Activated gamma-delta T cell treated with Interleukin-2 at 50 U/mL for 16 hours (primary cell): ENCODE results near the gene GRIPAP1.
"Not testable (repeated sequence)": the region's sequence is repeated elsewhere in the genome, so short reads cannot be mapped to it uniquely, and the experiment has no call there.

Experiments
- DNase-seq: peaks from one replicate; pipeline ENCODE4 v3.0.0-alpha.2; 2020

Gene GRIPAP1

DNA sequence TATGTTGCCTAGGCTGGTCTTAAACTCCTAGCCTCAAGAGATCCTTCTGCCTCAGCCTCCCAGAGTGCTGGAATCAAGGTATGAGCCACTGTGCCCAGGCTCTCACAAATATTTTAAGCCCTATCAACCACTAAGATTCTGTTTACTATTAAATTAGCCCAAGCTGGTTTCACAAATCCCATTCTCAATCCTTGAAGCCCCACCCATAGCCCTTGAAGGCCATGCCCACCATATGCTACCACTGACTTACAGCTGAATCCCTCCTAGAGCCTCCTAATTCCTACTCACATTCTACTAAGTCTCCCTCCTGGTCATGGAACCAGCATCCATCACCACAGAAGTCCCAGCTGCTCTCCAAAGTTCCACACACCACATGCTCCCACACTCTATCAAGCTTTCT lies 9.7 kb downstream of the GRIPAP1 start:
- no peak for DNase-seq

DNA sequence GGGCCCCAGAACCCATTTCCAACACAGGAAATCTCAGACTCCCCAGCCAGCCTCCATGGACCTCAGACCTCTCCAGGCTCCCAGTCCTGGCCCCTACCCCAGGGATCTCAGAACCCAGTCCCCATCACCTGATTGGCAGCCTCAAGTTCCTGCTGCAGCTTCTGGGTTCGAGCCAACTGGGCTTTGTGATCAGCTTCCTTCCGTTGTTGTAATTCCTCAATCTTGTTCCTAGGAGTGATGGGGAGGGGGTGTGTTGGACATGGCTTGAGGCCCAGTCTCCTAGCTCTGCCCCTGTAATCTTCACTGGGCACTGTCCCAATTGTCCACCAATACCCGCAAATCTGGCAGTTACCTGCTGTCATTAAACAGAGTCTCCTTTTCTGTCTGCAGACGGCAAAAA lies 12.6 kb downstream of the GRIPAP1 start:
- DNase-seq = no peak

DNA sequence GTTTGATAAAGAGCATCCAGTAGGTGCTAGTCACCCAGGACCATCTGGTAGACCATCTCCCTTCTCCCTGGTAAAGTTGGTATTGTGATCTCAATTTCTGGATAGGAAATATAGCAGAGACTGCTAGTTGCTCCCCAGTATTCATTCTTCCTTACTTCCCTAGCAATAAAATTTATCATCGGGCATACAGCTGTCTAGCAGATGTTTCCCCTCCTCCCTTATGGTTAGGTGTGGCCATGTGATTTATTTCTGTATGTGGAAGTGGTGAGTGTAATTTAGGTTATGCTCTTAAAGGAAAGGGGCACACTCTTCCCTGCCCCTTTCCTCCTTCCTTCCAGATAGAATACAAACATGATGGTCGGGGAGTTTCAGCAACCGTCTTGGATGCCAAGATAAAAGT lies 18.2 kb downstream of the GRIPAP1 start:
- no peak for DNase-seq

DNA sequence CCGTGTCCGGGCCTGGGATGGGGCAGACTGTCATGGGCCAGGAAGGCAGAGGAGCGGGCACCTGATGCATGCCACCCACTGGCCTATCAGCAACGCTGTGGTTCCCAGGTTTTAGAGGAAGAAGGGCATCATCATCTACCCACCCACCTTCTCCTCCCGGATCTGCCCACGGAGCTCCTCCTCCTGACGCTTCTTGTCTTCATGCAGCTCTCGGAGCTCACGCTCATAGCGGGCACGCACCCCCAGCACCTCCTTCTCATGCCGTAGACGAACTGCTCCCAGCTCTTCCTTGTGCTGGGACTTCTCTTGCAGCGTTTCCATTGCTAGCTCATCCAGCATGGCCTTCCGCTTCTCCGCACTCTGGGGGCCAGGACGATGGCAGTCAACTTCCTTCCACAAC lies 19.0 kb downstream of the GRIPAP1 start:
- no peak for DNase-seq

DNA sequence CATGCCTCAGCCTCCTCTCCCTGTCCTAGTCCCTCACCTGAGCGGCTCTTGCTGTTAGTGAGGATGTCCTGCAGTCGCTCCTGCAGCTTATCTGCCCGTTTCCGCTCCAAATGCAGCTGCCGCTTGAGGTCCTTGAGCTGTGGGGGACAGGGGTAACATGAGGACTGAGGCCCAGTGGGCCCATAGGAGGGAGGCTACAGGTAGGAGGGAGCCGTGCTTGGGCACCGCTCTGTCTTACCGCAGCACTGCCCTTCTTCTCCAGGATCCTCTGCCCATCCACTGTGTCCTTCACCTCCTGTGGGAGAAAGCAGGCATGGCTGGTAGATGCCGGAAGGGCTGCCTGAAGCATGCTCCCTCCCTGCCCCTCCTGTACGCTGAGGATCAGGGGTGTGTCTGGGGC lies 20.9 kb downstream of the GRIPAP1 start:
- DNase-seq = no peak

DNA sequence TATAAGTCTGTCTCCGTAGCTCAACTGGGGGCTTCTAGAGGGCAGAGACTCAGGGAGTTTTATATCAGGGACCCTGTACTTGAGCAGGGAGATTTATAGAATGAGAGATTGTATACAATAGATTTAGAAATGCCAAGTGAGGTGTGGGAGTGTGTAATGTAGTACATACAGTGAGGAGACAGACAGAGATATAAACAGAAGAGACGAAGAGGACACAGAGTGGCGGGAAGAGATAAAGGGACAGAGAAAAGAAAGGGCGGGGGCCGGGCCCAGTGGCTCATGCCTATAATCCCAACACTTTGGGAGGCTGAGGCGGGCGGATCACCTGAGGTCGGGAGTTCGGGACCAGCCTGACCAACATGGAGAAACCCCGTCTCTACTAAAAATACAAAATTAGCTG lies 21.7 kb downstream of the GRIPAP1 start:
- DNase-seq = not testable (repeated sequence)

DNA sequence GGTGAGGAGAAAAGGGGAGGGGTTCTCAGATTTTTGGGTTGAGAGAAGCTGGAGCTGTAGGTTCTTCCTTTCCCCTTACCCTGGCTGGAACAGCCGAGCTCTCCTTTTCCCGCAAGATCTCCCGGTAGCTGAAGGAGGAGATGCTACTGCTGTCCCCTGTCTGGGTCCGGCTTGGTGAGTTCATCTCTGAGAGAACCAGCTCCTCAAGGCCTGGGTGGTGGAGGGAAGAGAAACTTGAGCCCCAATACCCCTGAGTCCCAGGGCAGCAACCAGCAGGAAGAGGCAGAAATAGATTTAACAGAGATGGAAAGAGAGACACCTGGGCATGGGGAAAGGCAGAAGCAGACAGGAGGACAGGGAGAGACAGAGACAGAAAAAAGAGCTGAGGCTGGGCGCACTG lies 23.8 kb downstream of the GRIPAP1 start:
- DNase-seq = no peak

DNA sequence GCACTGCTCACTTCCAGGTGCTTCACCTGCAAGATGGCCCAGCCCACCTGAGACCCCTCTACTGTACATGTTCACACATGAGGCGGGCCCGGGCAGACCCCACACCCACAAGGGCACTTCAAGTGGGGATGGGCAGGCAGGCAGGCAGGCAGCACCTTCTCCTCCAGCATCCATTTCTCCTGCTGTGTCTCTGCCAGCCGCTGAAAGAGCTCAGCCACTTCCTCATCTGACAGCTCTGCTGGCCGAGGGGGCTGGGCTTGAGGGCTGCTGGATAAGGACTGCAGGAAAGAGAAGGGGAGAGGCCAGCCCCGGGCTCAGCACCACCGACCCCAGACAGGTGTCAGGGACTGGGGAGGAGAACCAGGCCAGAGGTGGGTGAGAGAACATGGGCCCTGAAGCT lies 26.0 kb downstream of the GRIPAP1 start:
- DNase-seq = no peak

DNA sequence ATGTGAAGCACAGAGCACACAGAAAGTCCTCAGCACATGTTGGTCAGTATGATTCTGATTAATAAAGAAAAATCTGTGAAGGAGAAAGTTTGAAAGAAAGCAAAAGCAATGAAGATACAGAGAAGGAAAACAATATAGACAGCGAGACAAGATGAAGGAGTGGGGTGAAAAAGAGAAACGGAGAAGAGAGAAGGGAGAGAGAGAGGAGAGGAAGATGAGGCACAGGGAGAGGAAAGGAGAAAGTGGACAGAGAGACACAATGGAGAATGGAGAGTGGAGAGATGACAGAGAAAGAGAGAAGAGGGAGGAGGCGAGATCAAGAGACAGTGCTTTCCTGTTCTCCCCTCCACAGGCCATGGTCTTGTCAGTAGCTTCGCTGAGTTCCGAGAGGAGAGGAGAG lies 26.5 kb downstream of the GRIPAP1 start:
- DNase-seq = no peak

DNA sequence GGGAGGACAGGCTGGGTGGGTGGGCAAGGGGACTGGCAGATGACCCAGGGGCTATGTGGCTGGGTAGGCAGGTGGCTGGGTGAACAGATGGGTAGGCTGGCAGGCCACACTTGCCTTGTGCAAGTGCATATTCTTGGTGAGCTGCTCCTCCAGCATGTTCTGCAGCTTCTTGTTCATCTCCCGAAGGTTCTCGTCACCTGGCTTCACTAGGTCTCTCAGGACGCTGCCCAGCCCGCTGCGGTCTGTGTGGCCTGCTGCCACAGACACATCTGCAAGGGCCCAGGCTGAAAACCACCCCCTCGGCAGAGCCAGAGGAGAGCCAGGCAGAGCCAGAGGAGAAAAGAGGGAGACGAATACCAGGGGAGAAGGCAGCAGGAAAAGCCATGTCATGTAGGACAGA lies 27.0 kb downstream of the GRIPAP1 start:
- no peak for DNase-seq

DNA sequence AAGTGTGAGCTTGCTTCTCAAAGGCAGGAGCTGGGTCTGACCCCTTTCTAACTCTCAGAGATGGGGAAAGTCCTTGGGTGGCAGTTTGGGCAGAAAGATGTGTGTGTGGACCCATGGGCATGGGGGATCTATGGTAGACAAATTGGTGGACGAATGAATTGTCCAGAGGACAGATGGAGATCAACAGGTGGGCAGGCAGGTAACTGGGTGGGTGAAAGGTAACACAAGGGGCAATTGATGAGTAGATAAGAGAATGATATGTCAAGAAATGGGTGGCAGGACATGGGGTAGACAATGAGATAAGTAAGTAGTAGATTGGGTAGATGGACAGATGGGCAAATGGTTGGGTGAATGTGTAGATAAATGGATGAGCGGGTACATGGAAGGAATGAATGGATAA lies 27.5 kb downstream of the GRIPAP1 start:
- no peak for DNase-seq

DNA sequence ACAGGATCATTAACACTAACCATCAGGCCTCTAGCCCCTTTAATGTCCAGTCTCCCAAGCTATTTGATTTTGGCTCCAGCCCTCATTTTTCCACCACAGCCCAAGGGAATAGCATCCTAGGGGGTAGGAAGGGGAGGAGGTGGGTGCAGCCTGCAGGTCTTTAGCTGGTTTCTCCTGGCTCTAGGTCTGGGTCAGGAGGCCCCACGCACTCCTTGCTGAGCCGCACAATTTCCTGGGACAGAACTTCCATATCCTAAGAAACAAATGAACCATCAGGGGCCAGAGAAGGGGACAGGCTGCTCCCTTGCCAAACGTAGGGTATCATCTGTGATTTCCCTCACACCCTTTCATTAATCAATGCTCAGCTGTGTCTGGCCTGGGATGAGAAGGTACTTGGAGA lies 28.0 kb downstream of the GRIPAP1 start:
- DNase-seq = no peak

DNA sequence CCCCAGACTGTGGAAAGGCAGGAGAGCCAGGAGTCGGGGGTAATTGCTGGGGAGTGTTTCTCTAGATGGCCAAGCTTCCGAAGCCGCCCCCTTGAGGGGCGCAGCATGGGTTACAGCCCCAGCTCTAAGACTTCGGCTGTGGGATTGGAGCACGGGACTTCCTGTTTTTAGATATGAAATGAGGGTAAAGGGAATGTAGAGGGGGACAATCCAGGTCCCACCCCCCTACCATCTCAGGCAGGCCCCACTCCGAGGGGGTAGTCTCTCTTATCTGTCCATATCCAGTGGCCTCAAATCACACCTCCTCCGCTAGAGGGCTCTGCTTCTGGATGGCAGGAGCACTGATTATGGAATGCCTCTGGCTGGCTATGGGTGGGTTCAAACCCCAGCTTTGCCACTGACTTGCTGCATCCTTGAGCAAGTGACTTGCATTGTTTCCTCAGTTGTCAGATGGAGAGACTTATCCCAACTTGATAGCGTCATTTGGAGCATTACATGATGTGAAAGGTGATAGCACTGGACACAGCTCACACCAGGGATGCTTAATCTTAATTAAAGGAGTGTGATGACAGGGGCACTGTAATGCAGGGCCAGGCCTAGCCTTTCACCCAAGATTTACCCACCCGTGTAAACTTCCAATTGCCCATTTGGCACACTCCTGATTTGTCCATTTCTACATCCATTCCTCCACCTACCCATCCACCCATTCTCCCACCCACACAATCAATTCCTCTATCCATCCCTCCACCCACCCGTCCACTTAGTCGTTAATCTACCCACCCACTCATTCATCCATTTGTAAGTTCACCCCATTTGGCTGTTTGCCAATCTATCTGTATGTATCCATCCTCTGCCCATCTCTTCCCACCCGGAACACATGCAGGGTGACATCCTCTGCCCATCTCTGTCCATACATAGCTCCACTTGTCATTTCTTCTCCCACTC lies 29.6 kb downstream of the GRIPAP1 start:
- no peak for DNase-seq

DNA sequence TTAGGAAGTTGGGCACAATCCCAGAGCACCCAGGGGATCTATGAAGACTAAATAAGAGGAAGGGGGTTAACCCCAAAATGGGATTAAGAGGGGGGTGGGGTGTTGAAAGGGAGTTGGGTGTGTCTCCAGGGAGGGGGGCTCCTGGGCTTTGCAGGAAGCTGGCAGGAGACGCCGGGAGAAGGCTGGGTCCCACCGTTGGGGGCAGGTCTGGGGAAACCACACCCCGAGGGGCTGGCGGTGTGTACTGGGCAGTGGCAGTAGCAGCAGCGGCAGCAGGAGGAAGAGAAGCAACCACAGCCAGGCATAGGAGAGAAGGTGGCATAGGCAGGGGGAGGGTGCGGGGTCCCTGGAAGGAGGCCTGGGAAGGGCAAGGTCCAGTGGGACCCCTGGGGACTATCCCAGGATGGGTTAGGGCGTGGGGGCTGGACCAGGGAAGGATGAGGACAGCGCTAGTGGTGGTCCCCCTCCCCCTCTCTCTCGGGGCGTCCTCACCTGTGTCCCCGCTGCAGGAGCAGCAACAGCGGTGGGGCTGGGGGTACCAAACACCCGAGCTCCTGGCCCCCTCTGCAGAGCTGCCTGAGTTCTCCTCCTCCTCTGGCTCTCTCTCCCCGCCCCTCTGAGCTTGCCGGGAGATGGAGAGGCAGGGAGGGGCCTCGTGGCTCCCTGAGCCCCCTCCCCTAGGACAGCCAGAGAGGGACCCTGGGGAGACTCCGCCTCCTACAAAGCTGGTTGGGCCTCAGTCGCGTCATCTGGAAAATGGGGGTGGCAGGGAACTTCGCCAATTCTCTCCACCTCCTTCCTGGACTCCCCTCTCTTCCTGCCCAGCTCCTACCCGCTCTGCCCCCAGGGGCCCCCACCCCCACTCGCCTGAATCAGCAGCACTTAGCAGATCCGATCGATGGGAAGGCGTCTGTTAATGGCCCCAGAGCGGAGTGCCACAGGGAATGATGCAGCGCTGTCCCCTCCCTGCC lies 30.5 kb downstream of the GRIPAP1 start, which contains the start of gene KCND1:
Gene KCND1 (minus strand): TSS at position 596 of the 971 bp plus-strand sequence. CDS start 1,573 bp downstream, outside the sequence.
- DNase-seq = no peak

DNA sequence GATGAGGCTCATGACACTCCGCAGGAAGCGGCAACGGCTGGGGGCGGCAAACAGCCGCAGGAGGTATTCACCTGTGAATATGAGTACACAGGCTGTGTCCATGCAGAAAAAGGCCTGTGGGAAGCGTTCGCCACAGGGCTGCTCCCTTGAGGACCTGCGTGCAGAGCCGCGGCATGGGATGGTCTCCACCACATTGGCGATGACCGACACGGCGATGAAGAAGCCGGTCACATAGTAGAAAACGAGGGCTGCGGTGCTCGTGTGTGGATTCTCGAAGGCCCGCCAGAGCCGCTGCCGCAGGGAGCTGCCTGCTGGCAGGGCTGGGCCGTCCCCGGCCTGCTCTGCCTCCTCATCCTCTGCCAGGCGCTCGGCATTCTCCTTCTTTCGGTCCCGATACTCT lies 32.6 kb downstream of the GRIPAP1 start:
- DNase-seq = no peak

DNA sequence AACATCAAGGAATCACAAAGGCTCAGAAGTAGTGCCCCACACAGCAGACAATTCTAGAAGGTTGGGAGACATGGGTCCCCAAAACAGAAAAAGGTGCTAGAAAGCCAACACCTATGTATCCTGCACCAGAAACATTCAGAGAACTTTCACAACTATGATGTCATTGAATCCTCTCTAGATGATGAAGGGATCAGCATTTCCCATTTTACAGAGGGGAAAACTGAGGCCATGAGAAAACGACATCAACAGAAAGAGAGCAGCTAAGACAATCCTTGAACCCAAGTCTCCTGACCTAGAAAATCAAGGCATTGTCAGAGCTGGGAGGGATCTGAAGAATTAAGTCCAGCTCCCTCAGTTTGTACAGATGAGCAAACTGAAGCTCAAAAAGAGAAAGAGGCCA lies 33.7 kb downstream of the GRIPAP1 start:
- DNase-seq = no peak

DNA sequence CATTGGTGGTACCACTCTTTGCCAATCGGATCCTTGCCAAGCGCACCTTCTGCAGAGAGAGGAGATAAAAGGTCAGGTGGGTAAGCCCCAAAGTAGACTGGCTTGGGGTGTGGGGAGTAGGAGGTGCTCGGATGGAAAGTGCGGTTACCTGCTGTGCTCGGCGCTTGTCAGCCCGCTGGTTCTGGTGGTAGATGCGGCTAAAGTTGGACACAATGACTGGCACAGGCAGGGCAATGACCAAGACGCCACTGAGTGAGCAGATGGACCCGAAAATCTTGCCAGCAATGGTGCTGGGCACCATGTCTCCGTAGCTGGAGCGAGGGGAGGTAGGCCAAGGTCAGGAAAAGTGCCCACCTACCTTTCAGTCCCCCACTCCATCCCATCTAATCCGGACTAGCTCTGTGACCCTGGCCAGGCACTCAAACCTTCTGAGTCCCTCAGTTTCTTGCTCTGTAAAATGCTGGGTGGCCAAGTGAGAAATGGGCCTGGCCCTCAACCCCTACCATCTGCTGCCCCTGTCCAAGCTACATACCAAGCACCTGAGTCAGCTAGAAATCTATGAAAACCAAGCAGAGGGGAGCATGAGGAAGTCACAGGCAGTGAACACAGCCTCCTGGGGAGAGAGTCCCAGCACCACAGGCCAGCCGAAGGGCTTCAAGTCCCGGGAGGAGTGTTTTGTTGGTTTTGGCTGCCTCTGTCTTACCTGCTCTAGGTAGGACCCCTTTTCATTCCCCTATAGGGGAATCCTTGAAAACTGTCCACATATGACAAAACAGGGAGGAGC lies 35.1 kb downstream of the GRIPAP1 start:
- DNase-seq = no peak

DNA sequence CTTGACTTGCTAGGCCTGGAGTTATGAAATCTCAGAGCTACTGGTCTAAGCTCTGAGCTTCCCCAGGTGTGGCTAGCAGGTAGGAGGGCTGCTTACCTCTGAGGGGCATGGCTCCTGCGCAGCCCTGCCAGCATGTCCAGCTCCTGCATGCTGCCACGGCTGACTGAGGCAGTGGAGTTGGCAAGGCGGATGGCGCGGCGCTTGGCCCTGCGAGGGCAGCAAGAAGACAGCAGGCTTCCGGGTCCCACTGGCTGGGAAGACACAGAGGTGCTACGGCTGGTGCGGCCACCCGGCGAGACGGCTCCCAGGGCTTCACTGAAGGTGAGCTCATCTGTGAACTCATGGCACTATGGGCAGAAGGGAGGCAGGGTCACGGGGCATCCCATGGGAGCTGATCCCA lies 36.1 kb downstream of the GRIPAP1 start:
- DNase-seq = no peak

DNA sequence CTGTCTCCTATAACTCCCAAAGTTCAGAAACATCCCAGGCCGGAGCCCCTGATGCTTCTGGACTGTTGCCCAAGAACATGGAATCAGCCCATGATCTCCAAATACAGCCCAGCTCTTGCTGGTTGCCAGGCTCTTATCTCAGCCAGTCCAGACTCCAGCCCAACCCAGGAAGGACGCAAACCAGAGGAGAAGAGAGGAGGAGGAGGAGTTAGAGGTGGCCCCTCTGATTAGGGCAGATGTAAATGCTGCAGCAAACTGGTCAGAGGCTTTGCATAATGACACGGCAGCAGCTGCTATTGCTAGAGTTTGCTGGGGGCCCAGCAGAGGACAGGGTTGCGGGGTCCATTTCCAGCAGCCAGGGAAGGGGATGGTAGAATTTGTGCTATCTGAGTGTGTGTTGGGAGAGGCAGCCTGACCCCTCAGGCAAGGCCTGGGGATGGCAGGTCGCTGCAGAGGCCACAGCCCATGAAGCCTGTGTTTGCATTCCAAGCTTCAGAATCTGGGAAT lies 40.4 kb downstream of the GRIPAP1 start:
- no peak for DNase-seq

DNA sequence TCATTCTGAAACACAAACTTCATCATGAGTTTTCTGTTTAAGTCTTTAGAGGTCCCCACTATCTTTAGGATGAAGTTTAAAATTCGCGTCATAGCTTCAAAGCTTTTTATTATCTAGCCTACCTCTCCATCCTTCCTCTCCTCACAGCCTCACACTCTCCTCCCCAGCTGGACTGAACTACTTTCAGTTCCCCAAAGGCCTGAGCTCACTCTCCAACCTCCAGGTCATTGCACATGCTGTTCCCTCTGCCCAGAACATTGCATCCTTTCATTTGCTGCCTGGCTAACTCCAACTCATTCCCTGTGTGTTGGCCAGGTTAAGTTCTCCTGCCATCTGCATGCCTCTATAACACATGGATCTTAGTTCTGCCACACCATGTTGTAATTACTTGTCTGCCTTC lies 41.8 kb downstream of the GRIPAP1 start:
- no peak for DNase-seq

DNA sequence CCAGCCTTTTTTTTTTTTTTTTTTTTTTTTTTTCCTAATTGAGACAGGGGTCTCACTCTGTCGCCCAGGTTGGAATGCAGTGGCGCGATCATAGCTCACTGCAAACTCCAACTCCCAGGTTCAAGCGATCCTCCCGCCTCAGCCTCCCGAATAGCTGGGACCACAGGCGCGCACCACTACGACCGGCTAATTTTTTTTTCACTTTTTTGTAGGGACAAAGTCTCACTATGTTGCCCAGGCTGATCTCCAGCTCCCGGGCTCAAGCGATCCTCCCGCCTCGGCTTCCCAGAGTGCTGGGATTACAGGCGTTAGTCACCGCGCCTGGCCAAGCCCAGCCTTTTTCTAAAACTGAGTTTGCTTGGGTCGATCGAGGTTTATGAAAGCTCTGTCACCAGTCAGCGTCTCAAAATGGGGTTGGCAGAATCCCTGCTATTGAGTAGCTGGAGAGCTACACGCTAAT lies 43.4 kb downstream of the GRIPAP1 start:
- DNase-seq = no peak

DNA sequence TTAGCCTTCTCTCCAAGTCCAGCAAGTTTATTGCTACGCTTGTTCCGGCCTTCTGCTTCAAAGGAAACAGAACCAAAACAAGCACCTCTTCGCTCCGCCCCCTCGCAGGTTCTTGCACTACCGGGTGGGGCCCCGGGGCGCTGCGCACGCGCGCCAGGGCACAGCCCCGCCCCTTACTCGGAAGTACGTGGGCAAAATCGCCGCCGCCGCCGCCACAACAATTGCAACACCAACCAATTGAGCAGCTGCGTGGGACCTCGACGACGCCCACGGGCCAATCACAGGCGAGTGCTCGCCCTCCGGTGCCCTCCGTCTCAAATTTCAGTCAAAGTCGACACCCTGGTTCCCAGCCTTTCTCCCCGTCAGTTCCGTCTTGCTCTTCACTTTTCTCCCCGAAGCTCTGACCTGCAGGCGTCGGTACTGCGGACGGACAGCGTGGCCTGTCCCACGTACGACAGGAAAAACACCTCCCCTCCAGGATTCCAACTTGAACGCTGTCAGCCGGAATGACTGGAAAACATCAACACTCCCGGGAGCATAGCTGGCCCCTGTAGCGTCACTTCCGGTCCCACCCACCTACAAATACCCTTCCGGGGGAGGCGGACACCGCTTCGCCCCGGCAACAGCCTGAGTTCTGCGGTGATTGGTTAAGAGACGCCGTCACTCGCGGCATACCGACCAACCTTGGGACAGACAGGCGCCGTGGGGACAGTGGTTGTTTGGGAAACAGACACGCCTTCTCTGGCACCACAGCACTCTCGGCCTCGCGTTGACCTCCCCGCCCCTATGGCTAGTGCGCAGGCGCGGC lies 44.0 kb downstream of the GRIPAP1 start:
- peak; percentile 90 for DNase-seq
